ENCODE data around the gene PHACTR2.

PHACTR2 gene

GRCh38 chr6:143679041-143679440, 1.3 kb downstream of the PHACTR2 start:
- Mint-ChIP-seq H3K27me3 (ENCODE audit: low read depth, poor library complexity) (no peaks in the 10 kb centered on the region), H3K4me1 (peaks cover 56% of the 10 kb centered on the region), H3K4me3 (peak overlapping the region; percentile 94), H3K36me3 (ENCODE audit: low read depth) (peaks cover 31% of the 10 kb centered on the region), H3K27ac (peak overlapping the region; percentile 95), H3K9me3 (peaks cover 24% of the 10 kb centered on the region)
- DNase-seq = no peak
- TF ChIP-seq CTCF (IDR thresholded peaks at IDR 0.05) = no peak

- H3K4me1 Mint-ChIP-seq = peaks cover 45% of the 10 kb centered on the region
- H3K27ac Mint-ChIP-seq = no peak overlapping the region
- peak overlapping the region; percentile 94 for H3K4me3 Mint-ChIP-seq
- no peaks in the 10 kb centered on the region for H3K27me3 Mint-ChIP-seq (ENCODE audit: low read depth, poor library complexity)
- no peak for DNase-seq
- peaks cover 38% of the 10 kb centered on the region for H3K36me3 Mint-ChIP-seq (ENCODE audit: low read depth)
- TF ChIP-seq CTCF (IDR thresholded peaks at IDR 0.05) = no peak
- peaks cover 30% of the 10 kb centered on the region for H3K9me3 Mint-ChIP-seq
Measured at GRCh38 chr6:143680141-143680540, 2.4 kb downstream of the PHACTR2 start.

GRCh38 chr6:143682805-143683204, 5.0 kb downstream of the PHACTR2 start:
- Mint-ChIP-seq H3K9me3 (peaks cover 30% of the 10 kb centered on the region), H3K36me3 (ENCODE audit: low read depth) (peaks cover 38% of the 10 kb centered on the region), H3K4me1 (peaks cover 22% of the 10 kb centered on the region), H3K4me3 (no peak overlapping the region), H3K27ac (no peak overlapping the region), H3K27me3 (ENCODE audit: low read depth, poor library complexity) (no peaks in the 10 kb centered on the region)
- no peak for TF ChIP-seq CTCF (IDR thresholded peaks at IDR 0.05)
- DNase-seq = no peak

- peaks cover 20% of the 10 kb centered on the region for H3K4me1 Mint-ChIP-seq
- H3K27me3 Mint-ChIP-seq (ENCODE audit: low read depth, poor library complexity) = no peaks in the 10 kb centered on the region
- H3K9me3 Mint-ChIP-seq = peaks cover 30% of the 10 kb centered on the region
- H3K4me3 Mint-ChIP-seq = no peak overlapping the region
- H3K36me3 Mint-ChIP-seq (ENCODE audit: low read depth) = peaks cover 47% of the 10 kb centered on the region
- no peak for TF ChIP-seq CTCF (IDR thresholded peaks at IDR 0.05)
- no peak overlapping the region for H3K27ac Mint-ChIP-seq
- DNase-seq = no peak
Measured at GRCh38 chr6:143684486-143684885, 6.7 kb downstream of the PHACTR2 start.

GRCh38 chr6:143685653-143686052, 7.9 kb downstream of the PHACTR2 start:
- Mint-ChIP-seq H3K36me3 (ENCODE audit: low read depth) (peaks cover 52% of the 10 kb centered on the region), H3K4me3 (no peak overlapping the region), H3K9me3 (peaks cover 30% of the 10 kb centered on the region), H3K4me1 (peaks cover 13% of the 10 kb centered on the region), H3K27ac (no peak overlapping the region), H3K27me3 (ENCODE audit: low read depth, poor library complexity) (no peaks in the 10 kb centered on the region)
- no peak for DNase-seq
- TF ChIP-seq CTCF (IDR thresholded peaks at IDR 0.05) = no peak

- Mint-ChIP-seq H3K36me3 (ENCODE audit: low read depth) (peaks cover 34% of the 10 kb centered on the region), H3K9me3 (peaks cover 21% of the 10 kb centered on the region), H3K4me3 (no peak overlapping the region), H3K27me3 (ENCODE audit: low read depth, poor library complexity) (no peaks in the 10 kb centered on the region), H3K4me1 (peaks cover 13% of the 10 kb centered on the region), H3K27ac (no peak overlapping the region)
- TF ChIP-seq CTCF (IDR thresholded peaks at IDR 0.05) = no peak
- DNase-seq = no peak
Measured at GRCh38 chr6:143687591-143687990, 9.8 kb downstream of the PHACTR2 start.

All from nephron progenitor cell (in vitro differentiated cells).